K562 (cell line): ENCODE results near the gene BSN. TPM values are rescaled to one million over a fixed set of nuclear protein-coding genes. Genes with fewer than 3 reads are reported as not detected.

Experiments
- ATAC-seq: fragments of 200-7000 bp; cut with Tn5 transposase; 3 replicates; pipeline ENCODE4 v1.9.1; 2020; ENCODE audit warnings: moderate library complexity
- BruUV-seq: library from RNA; stranded (reverse); fragments of 400-500 nt; replicated peaks from 2 replicates; lab custom pipeline; 2021; lab: Mats Ljungman, UMichigan
- CTCF ChIA-PET: fragments of 300-600 bp; formaldehyde crosslinking; extraction: SDS; loops from one replicate; lab custom pipeline; 2021; ENCODE audit warnings: low intra/inter-chr PET ratio; lab: Yijun Ruan, JAX
- POLR2A ChIA-PET: fragments of 300-600, 350-650 bp; sonication (Branson Sonifier 250); formaldehyde crosslinking; extraction: SDS; loops from one replicate; lab custom pipeline; 2021; ENCODE audit warnings: antibody characterized with exemption, inconsistent platforms; lab: Yijun Ruan, JAX
- DNase-seq, 4 experiments: peaks; one replicate each; pipeline versions ENCODE4 v3.0.0 to v3.0.0-alpha.2; 2011 to 2018; ENCODE audit warnings: low spot score in 3 of 4, mixed read lengths in 3 of 4; ENCODE audit errors: extremely low read depth in 1 of 4
- FAIRE-seq: peaks from 2 replicates; lab custom pipeline; 2011; peaks lifted over from hg19 to GRCh38; lab: Jason Lieb, UNC
- H2AFZ ChIP-seq: 2 replicates; pipeline ENCODE4 v1.6.0; 2011; ENCODE audit warnings: low read depth, low read length, control low read depth, inconsistent platforms
- H3K27ac ChIP-seq: fragments of 200-600 bp; 3 replicates; pipeline ENCODE4 v1.8.0; 2011; ENCODE audit warnings: low read depth, mild to moderate bottlenecking, control low read depth, inconsistent platforms, low read length, moderate library complexity, mixed read lengths; ENCODE audit errors: extremely low read depth
- H3K27me3 ChIP-seq, 2 experiments: fragments of 300-600 bp in 1 of 2; 2 replicates in 1 of 2; 3 replicates in 1 of 2; pipeline versions ENCODE4 v1.6.0 to v1.8.0; 2011; ENCODE audit warnings: inconsistent platforms in 2 of 2, low read length in 2 of 2, mild to moderate bottlenecking in 1 of 2, mixed read lengths in 1 of 2, moderate library complexity in 1 of 2; ENCODE audit not compliant: control insufficient read depth in 2 of 2, insufficient read depth in 2 of 2
- H3K36me3 ChIP-seq: fragments of 300-600 bp; 3 replicates; pipeline ENCODE4 v1.8.0; 2011; ENCODE audit warnings: mild to moderate bottlenecking, low read length, inconsistent platforms; ENCODE audit not compliant: control insufficient read depth, insufficient read depth
- H3K4me1 ChIP-seq, 2 experiments: fragments of 200-600 bp in 1 of 2; replicated peaks in 1 of 2; 2 replicates in 1 of 2; 3 replicates in 1 of 2; pipeline versions ENCODE4 v1.5.1 to v1.8.0; 2011; ENCODE audit warnings: inconsistent platforms in 2 of 2, low read length in 2 of 2, mild to moderate bottlenecking in 1 of 2, mixed read lengths in 1 of 2, moderate library complexity in 1 of 2; ENCODE audit not compliant: control insufficient read depth in 2 of 2, insufficient read depth in 2 of 2
- H3K4me2 ChIP-seq: 2 replicates; pipeline ENCODE4 v1.6.1; 2011; ENCODE audit warnings: low read length, control low read depth, inconsistent platforms, mixed read lengths; ENCODE audit not compliant: insufficient read depth
- H3K4me3 ChIP-seq: fragments of 200-600 bp; sonication (generic), shearing (Covaris generic); 2 replicates; pipeline ENCODE4 v1.5.1; 2016; ENCODE audit warnings: control low read depth, inconsistent platforms
- H3K79me2 ChIP-seq: fragments of 200-600 bp; 3 replicates; pipeline ENCODE4 v1.8.0; 2011; ENCODE audit warnings: low read length, inconsistent platforms; ENCODE audit not compliant: control insufficient read depth, insufficient read depth
- H3K9ac ChIP-seq, 2 experiments: 2 replicates each; pipeline versions ENCODE4 v1.6.0 to v1.6.1; 2011; ENCODE audit warnings: low read depth in 2 of 2, low read length in 2 of 2, control low read depth in 1 of 2, inconsistent platforms in 1 of 2, mild to moderate bottlenecking in 1 of 2, mixed read lengths in 1 of 2; ENCODE audit not compliant: insufficient read depth in 1 of 2
- H3K9me1 ChIP-seq: one replicate; pipeline ENCODE4 v1.6.0; 2011; ENCODE audit warnings: inconsistent platforms, mild to moderate bottlenecking, low read length, moderate library complexity; ENCODE audit not compliant: control insufficient read depth, insufficient read depth
- H3K9me3 ChIP-seq: replicated peaks from 2 replicates; pipeline ENCODE4 v1.5.1; 2011; ENCODE audit warnings: low read depth, low read length, inconsistent platforms; ENCODE audit not compliant: control insufficient read depth, insufficient read depth
- H4K20me1 ChIP-seq: replicated peaks from 2 replicates; pipeline ENCODE4 v1.6.1; 2011; ENCODE audit warnings: low read length, inconsistent platforms, mixed read lengths; ENCODE audit not compliant: control insufficient read depth, insufficient read depth
- TAF7 ChIP-seq: fragments of 450-650 bp; IDR thresholded peaks from 2 replicates; pipeline ENCODE4 v1.6.1; 2016; ENCODE audit warnings: missing genetic modification characterization, missing compliant biosample characterization
- TEAD4 ChIP-seq, 2 experiments: sonication (generic) in 1 of 2; formaldehyde crosslinking in 1 of 2; IDR thresholded peaks; 2 replicates each; pipeline versions ENCODE4 v1.6.1 to v1.8.0; 2012 to 2022; ENCODE audit warnings: borderline replicate concordance in 1 of 2, inconsistent platforms in 1 of 2, low read length in 1 of 2, mild to moderate bottlenecking in 1 of 2, missing genetic modification reagents in 1 of 2
- ZNF507 ChIP-seq: conservative IDR thresholded peaks from 2 replicates; pipeline ENCODE4 v1.6.1; 2017; ENCODE audit warnings: missing genetic modification characterization, missing compliant biosample characterization
- WGBS: fragments of 100-300 bp; shearing (Covaris generic); methylation state at CpG from one replicate; pipeline ENCODE4 v1.1.6; 2016; ENCODE audit warnings: low coverage, mixed read lengths; ENCODE audit not compliant: insufficient coverage; ENCODE audit errors: missing lambda C conversion rate; 5-methylcytosine and 5-hydroxymethylcytosine counted together
- in situ Hi-C: fragments of 300-500 bp; cut with MboI; formaldehyde crosslinking; loops from 4 replicates; pipeline ENCODE4 v1.15.0; 2018; ENCODE audit warnings: inconsistent platforms, mixed read lengths
- intact Hi-C: fragments of 100-400 bp; cut with micrococcal nuclease; formaldehyde crosslinking; loops from 2 replicates; pipeline ENCODE4 v1.14.2; 2022
- polyA plus RNA-seq, 8 experiments: library from polyadenylated mRNA; depleted of rRNA in 4 of 8; stranded (reverse) in 5 of 8; unstranded in 3 of 8; fragments of >200 nt; fragmentation: Nextera tagmentation in 2 of 8; fragmentation: Illumina TruSeq in 1 of 8; extraction: Ambion mirVana in 2 of 8; extraction: Trizol in 1 of 8; gene quantifications; 2 replicates each; pipeline versions ENCODE4 v1.2.1 to v1.2.3, GENCODE V29; 2011 to 2014; ENCODE audit warnings: inconsistent platforms in 1 of 8, missing spikeins in 1 of 8
- total RNA-seq, 7 experiments: library from RNA; depleted of rRNA in 6 of 7; stranded (reverse); fragments of >200 nt in 6 of 7; fragmentation: Illumina TruSeq in 2 of 7; extraction: Trizol in 2 of 7; gene quantifications; 2 replicates each; pipeline versions ENCODE4 v1.2.1 to v1.2.3, GENCODE V29; 2011 to 2021; ENCODE audit warnings: low replicate concordance in 1 of 7
- TF ChIP-seq, protein P1 (sequence below): fragments of 450-650 bp; IDR thresholded peaks from 2 replicates; pipeline ENCODE4 v1.7.1; 2018; ENCODE audit warnings: mild to moderate bottlenecking, low read depth; ENCODE audit not compliant: partially characterized antibody
- TF ChIP-seq, protein P2 (sequence below): fragments of 150-350 bp; conservative IDR thresholded peaks from 2 replicates; pipeline ENCODE4 v1.6.1; 2014; ENCODE audit warnings: low read length

The BSN gene
- total and polyA plus RNA-seq, 9 of the 15 experiments (the other 6 are each of a cell fraction or from before 2014, with no cell fraction given): 0.03 to 1.5 (median 0.29) TPM

DNA sequence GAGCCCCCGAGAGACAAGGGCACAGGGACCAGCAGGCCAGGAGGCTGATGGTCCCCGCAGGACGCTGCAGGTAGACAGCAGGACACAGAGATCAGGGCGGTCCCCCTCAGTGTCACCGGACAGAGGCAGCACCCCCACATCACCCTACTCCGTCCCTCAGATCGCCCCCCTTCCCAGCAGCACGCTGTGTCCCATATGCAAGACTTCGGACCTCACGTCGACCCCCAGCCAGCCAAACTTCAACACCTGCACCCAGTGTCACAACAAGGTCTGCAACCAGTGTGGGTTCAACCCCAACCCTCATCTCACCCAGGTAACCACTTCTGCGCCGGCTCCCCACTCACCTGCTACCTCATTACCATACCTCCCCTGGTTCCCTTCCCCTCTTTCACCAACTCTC lies 70.8 kb downstream of the BSN start (continued):
- no peak for TF ChIP-seq TAF7 (tag)
- TF ChIP-seq, all 486 proteins: peak for 0

DNA sequence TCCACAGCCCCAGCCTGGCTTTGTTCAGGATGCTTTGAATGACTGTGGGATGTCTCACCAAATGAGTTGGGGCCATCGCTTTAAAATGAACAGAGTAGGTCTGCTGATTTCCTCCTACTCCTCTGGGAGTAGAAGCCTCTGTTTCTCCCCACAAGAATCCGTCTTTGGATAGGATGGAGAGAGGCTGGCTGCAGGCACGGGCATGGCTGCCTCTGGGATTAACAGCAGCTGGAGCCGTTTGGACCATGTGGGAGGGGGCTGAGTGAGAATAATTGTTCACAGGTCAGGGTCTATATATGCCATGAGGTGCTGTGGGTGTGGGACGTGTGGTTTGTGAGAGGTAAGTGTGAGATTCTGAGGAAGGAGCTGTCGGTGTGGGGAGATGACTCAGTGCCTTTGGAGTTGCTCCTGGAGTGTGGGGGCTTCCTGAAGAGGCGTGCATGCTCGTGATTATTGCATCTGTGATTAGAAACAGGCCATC lies 71.9 kb downstream of the BSN start:
- ATAC-seq (no peak), FAIRE-seq (no peak), DNase-seq (no peak)
- Histone ChIP-seq H3K4me1 (no peaks in the 10 kb centered on the region), H3K4me2 (no peak overlapping the region), H2AFZ (no peak overlapping the region), H3K27ac (no peak overlapping the region), H3K36me3 (no peaks in the 10 kb centered on the region), H3K4me3 (no peak overlapping the region), H3K9ac (no peak overlapping the region), H3K79me2 (no peaks in the 10 kb centered on the region), H3K9me3 (no peaks in the 10 kb centered on the region), H4K20me1 (no peaks in the 10 kb centered on the region), H3K9me1 (no peaks in the 10 kb centered on the region), H3K27me3 (no peaks in the 10 kb centered on the region)
- no TSS peak for BruUV-seq
- CTCF ChIA-PET: no interaction called here
- in situ Hi-C loops (no loop called here), intact Hi-C loops (no loop called here)
- POLR2A ChIA-PET: no interaction called here
- WGBS: 10% methylated on average over 7 of the region's 8 CpGs
- TF ChIP-seq, protein P1, sequence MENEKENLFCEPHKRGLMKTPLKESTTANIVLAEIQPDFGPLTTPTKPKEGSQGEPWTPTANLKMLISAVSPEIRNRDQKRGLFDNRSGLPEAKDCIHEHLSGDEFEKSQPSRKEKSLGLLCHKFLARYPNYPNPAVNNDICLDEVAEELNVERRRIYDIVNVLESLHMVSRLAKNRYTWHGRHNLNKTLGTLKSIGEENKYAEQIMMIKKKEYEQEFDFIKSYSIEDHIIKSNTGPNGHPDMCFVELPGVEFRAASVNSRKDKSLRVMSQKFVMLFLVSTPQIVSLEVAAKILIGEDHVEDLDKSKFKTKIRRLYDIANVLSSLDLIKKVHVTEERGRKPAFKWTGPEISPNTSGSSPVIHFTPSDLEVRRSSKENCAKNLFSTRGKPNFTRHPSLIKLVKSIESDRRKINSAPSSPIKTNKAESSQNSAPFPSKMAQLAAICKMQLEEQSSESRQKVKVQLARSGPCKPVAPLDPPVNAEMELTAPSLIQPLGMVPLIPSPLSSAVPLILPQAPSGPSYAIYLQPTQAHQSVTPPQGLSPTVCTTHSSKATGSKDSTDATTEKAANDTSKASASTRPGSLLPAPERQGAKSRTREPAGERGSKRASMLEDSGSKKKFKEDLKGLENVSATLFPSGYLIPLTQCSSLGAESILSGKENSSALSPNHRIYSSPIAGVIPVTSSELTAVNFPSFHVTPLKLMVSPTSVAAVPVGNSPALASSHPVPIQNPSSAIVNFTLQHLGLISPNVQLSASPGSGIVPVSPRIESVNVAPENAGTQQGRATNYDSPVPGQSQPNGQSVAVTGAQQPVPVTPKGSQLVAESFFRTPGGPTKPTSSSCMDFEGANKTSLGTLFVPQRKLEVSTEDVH: no peak
- TF ChIP-seq, protein P2, sequence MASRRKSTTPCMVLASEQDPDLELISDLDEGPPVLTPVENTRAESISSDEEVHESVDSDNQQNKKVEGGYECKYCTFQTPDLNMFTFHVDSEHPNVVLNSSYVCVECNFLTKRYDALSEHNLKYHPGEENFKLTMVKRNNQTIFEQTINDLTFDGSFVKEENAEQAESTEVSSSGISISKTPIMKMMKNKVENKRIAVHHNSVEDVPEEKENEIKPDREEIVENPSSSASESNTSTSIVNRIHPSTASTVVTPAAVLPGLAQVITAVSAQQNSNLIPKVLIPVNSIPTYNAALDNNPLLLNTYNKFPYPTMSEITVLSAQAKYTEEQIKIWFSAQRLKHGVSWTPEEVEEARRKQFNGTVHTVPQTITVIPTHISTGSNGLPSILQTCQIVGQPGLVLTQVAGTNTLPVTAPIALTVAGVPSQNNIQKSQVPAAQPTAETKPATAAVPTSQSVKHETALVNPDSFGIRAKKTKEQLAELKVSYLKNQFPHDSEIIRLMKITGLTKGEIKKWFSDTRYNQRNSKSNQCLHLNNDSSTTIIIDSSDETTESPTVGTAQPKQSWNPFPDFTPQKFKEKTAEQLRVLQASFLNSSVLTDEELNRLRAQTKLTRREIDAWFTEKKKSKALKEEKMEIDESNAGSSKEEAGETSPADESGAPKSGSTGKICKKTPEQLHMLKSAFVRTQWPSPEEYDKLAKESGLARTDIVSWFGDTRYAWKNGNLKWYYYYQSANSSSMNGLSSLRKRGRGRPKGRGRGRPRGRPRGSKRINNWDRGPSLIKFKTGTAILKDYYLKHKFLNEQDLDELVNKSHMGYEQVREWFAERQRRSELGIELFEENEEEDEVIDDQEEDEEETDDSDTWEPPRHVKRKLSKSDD: no peak
- no peak for TF ChIP-seq ZNF507 (tag)
- TF ChIP-seq TEAD4 (IDR thresholded peaks at IDR 0.05; ENCODE audit: low read length): no peak
- no peak for TF ChIP-seq TEAD4 (CRISPR knock-in tag; IDR thresholded peaks at IDR 0.05; ENCODE audit: borderline replicate concordance)
